Coronary artery (tissue), 2 donors: ENCODE measurements around the gene BIRC7.

ENCODE experiments used
- DNase-seq: peaks from one replicate; pipeline ENCODE4 v3.0.0-alpha.2; 2017; ENCODE audit warnings: low spot score
- H3K27ac ChIP-seq, 2 donors: fragments of 200-600 bp; sonication (generic); one replicate each; pipeline ENCODE4 v1.5.1; 2016 to 2019
- H3K4me3 ChIP-seq: fragments of 200-600 bp; sonication (generic); 2 replicates; pipeline ENCODE4 v1.5.1; 2016; ENCODE audit warnings: mild to moderate bottlenecking, moderate library complexity
- CTCF ChIP-seq: fragments of 200-600 bp; sonication (generic); IDR thresholded peaks from one replicate; pipeline ENCODE4 v1.5.1; 2019; ENCODE audit warnings: antibody characterized with exemption

Gene BIRC7

GRCh38 chr20:63208346-63208909, 27.3 kb upstream of the BIRC7 start:
- TF ChIP-seq CTCF: no peak
- H3K27ac ChIP-seq: no peak overlapping the region
- DNase-seq: no peak
- no peak overlapping the region for H3K4me3 ChIP-seq

- Histone ChIP-seq H3K27ac (no peak overlapping the region), H3K4me3 (no peak overlapping the region)
- no peak for DNase-seq
- no peak for TF ChIP-seq CTCF
Measured at GRCh38 chr20:63210011-63210605, 25.6 kb upstream of the BIRC7 start.

- no peak for TF ChIP-seq CTCF
- DNase-seq: no peak
- no peak overlapping the region for H3K4me3 ChIP-seq
- no peak overlapping the region for H3K27ac ChIP-seq
Measured at GRCh38 chr20:63212393-63212730, 23.3 kb upstream of the BIRC7 start.

GRCh38 chr20:63212792-63213191, 22.9 kb upstream of the BIRC7 start:
- Histone ChIP-seq H3K4me3 (no peak overlapping the region), H3K27ac (no peak overlapping the region)
- DNase-seq: no peak
- no peak for TF ChIP-seq CTCF

- TF ChIP-seq CTCF: no peak
- no peak for DNase-seq
- Histone ChIP-seq H3K4me3 (peak overlapping the region; percentile 87), H3K27ac (no peak overlapping the region)
Measured at GRCh38 chr20:63214514-63214913, 21.2 kb upstream of the BIRC7 start.

- Histone ChIP-seq H3K27ac (peak overlapping the region; percentile 69 to 84), H3K4me3 (peak overlapping the region; percentile 87)
- TF ChIP-seq CTCF: no peak
- DNase-seq: no peak
Measured at GRCh38 chr20:63215101-63216040, 20.3 kb upstream of the BIRC7 start.
